ENCODE measurements around the gene ARSD.

DNA sequence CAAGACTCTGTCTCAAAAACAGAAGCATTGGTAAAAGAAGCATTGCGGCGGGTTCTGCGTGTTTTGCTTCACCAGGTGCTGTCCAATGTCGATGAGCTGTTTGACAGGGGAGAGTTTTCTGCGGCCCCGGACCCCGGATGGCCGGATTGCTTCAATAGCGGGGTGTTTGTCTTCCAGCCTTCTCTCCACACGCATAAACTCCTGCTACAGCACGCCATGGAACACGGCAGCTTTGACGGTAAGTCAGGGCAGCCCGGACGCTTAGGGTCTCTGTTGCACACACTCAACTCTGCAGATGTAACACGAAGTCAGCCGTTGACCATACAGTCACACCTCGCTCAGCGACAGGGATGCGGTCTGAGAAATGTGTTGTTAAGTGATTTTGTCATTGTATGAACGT, 74.2 kb downstream of the ARSD start:
- TF ChIP-seq CTCF (IDR thresholded peaks at IDR 0.05 in 4 of 5, conservative IDR thresholded peaks at IDR 0.05 in 1 of 5) (no peak), POLR2A (IDR thresholded peaks at IDR 0.05) (no peak)
